ENCODE results near the gene ESRP2. TPM values are rescaled to one million over a fixed set of nuclear protein-coding genes. Genes with fewer than 3 reads are reported as not detected.

The ESRP2 gene
- total and polyA plus RNA-seq, 9 of the 15 experiments (the other 6 are each of a cell fraction or from before 2014, with no cell fraction given): 0.05 to 0.15 (median 0.07) TPM; not detected in 6

- no peak for TF ChIP-seq ZNF318 (IDR thresholded peaks at IDR 0.05; ENCODE audit: borderline replicate concordance in 1 of 2, low read depth in 1 of 2)
- TF ChIP-seq MLX (CRISPR knock-in tag; conservative IDR thresholded peaks at IDR 0.05): no peak
- TF ChIP-seq ZNF23 (CRISPR knock-in tag; IDR thresholded peaks at IDR 0.05): no peak
- TF ChIP-seq BCOR (IDR thresholded peaks at IDR 0.05): no peak
Measured at GRCh38 chr16:68226116-68226515, 9.8 kb downstream of the ESRP2 start (continued).

All from K562 (cell line).